ENCODE measurements around the gene DMRT3. TPM values are rescaled to one million over a fixed set of nuclear protein-coding genes. Genes with fewer than 3 reads are reported as not detected.

DMRT3 gene
- polyA plus RNA-seq, 3 donors, result not detected

- no peaks in the 10 kb centered on the region for H3K36me3 ChIP-seq (replicated peaks in 1 of 2; ENCODE audit: control insufficient read depth in 1 of 2, insufficient read depth in 2 of 2, low read length in 2 of 2)
- no peak overlapping the region for H3K4me3 ChIP-seq (replicated peaks in 1 of 3; ENCODE audit: low read depth in 2 of 3, low read length in 3 of 3)
- Mint-ChIP-seq H3K36me3 (peaks cover 3 to 6% of the 10 kb centered on the region in 2 donors), H3K4me1 (peaks cover 37% of the 10 kb centered on the region), H3K9me3 (peaks cover 0 to 22% (median 14%) of the 10 kb centered on the region in 7 donors), H3K27me3 (ENCODE audit: low read depth in 3 of 3) (peaks cover 89 to 98% (median 94%) of the 10 kb centered on the region in 3 donors), H3K27ac (no peak overlapping the region), H3K4me3 (peak overlapping the region in 1 of 2 donors; percentile 71)
- H3K4me1 ChIP-seq (ENCODE audit: control insufficient read depth in 1 of 2, insufficient read depth in 2 of 2, low read length in 2 of 2), result peaks cover 26 to 27% of the 10 kb centered on the region in 2 donors
- intact Hi-C loops (cut with micrococcal nuclease), result no loop called here
- H2AFZ ChIP-seq (ENCODE audit: insufficient read depth, low read depth, low read length, poor library complexity, severe bottlenecking), result no peak overlapping the region
- peaks cover 97 to 100% of the 10 kb centered on the region in 2 donors for H3K27me3 ChIP-seq (ENCODE audit: control insufficient read depth in 2 of 2, insufficient read depth in 2 of 2, low read length in 2 of 2)
- no peak overlapping the region for H3K9ac ChIP-seq (ENCODE audit: insufficient read depth, low read length, poor library complexity, severe bottlenecking)
- H4K20me1 ChIP-seq (ENCODE audit: insufficient read depth, low read length), result no peaks in the 10 kb centered on the region
- H3K79me2 ChIP-seq (ENCODE audit: insufficient read depth, low read length), result no peaks in the 10 kb centered on the region
- DNase-seq, result no peak
- WGBS (ENCODE audit: insufficient coverage), result 0% methylated on average over 1 of the region's 6 CpGs
- H3K9me3 ChIP-seq (replicated peaks in 1 of 2; ENCODE audit: control insufficient read depth in 1 of 2, insufficient read depth in 1 of 2, low read length in 2 of 2), result peaks cover 11 to 33% of the 10 kb centered on the region in 2 donors
- H3K27ac ChIP-seq (ENCODE audit: low read depth in 1 of 2, low read length in 2 of 2), result no peak overlapping the region
- no peak overlapping the region for H3K4me2 ChIP-seq (replicated peaks; ENCODE audit: extremely low read depth, low read length, poor library complexity, severe bottlenecking)
- TF ChIP-seq CTCF (IDR thresholded peaks at IDR 0.05), result no peak
These were observed 9.0 kb upstream of the DMRT3 start for GRCh38 chr9:967436-967835.

- Histone ChIP-seq H2AFZ (ENCODE audit: insufficient read depth, low read depth, low read length, poor library complexity, severe bottlenecking) (no peak overlapping the region), H4K20me1 (ENCODE audit: insufficient read depth, low read length) (no peaks in the 10 kb centered on the region), H3K36me3 (replicated peaks in 1 of 2; ENCODE audit: control insufficient read depth in 1 of 2, insufficient read depth in 2 of 2, low read length in 2 of 2) (no peaks in the 10 kb centered on the region), H3K27me3 (ENCODE audit: control insufficient read depth in 2 of 2, insufficient read depth in 2 of 2, low read length in 2 of 2) (peaks cover 97 to 100% of the 10 kb centered on the region in 2 donors), H3K9ac (ENCODE audit: insufficient read depth, low read length, poor library complexity, severe bottlenecking) (no peak overlapping the region), H3K4me3 (replicated peaks in 1 of 3; ENCODE audit: low read depth in 2 of 3, low read length in 3 of 3) (no peak overlapping the region), H3K4me1 (ENCODE audit: control insufficient read depth in 1 of 2, insufficient read depth in 2 of 2, low read length in 2 of 2) (peaks cover 32 to 33% of the 10 kb centered on the region in 2 donors), H3K9me3 (replicated peaks in 1 of 2; ENCODE audit: control insufficient read depth in 1 of 2, insufficient read depth in 1 of 2, low read length in 2 of 2) (peaks cover 11 to 39% of the 10 kb centered on the region in 2 donors), H3K4me2 (replicated peaks; ENCODE audit: extremely low read depth, low read length, poor library complexity, severe bottlenecking) (no peak overlapping the region), H3K79me2 (ENCODE audit: insufficient read depth, low read length) (no peaks in the 10 kb centered on the region), H3K27ac (ENCODE audit: low read depth in 1 of 2, low read length in 2 of 2) (no peak overlapping the region)
- Mint-ChIP-seq H3K27ac (no peak overlapping the region), H3K36me3 (peaks cover 3 to 6% of the 10 kb centered on the region in 2 donors), H3K27me3 (ENCODE audit: low read depth in 3 of 3) (peaks cover 89 to 98% (median 94%) of the 10 kb centered on the region in 3 donors), H3K4me1 (peaks cover 42% of the 10 kb centered on the region), H3K4me3 (peak overlapping the region in 1 of 2 donors; percentile 89), H3K9me3 (peaks cover 0 to 24% (median 16%) of the 10 kb centered on the region in 7 donors)
- DNase-seq, result no peak
- TF ChIP-seq CTCF (IDR thresholded peaks at IDR 0.05), result no peak
- WGBS (ENCODE audit: insufficient coverage), result 5% methylated on average over 5 of the region's 15 CpGs
- intact Hi-C loops (cut with micrococcal nuclease), result no loop called here
These were observed 8.4 kb upstream of the DMRT3 start for GRCh38 chr9:967903-968641.
